ENCODE measurements around the gene PSMB10.

The PSMB10 gene

DNA sequence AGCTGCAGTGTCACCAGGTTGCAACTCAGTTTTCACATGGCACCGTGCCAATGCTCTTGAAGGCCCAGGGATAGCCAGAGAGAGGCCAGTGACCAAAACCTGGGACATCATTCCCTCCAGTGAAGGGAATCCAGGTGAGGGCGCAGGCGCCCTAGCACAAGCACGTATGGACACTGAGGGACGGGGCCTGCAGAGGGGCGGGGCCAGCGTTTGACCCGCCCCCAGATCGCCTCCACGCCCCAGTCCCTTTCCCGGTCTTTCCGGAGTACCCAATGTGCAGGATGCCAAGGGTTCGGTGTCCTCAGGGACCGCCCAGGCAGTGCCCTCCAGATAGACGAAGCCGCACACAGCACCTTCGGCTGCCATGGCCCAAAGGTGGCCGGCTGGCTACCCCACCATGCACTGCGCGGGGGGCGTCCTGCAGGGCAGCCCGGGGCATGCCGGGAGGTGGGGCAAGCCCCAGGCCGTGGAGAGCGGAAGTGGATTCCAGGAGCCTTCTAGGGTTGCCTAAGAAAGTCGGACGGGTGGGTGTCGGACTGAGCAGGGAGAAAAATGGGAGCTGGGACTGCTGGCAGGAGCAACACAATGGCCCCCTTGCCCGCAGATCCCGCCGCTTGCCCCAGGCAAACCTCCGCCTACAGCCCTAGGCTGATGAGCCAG is 27.1 kb upstream of the PSMB10 start:
- DNase-seq, result no peak

GRCh38 chr16:67963292-67963661 is 26.6 kb upstream of the PSMB10 start:
- DNase-seq, result no peak

DNA sequence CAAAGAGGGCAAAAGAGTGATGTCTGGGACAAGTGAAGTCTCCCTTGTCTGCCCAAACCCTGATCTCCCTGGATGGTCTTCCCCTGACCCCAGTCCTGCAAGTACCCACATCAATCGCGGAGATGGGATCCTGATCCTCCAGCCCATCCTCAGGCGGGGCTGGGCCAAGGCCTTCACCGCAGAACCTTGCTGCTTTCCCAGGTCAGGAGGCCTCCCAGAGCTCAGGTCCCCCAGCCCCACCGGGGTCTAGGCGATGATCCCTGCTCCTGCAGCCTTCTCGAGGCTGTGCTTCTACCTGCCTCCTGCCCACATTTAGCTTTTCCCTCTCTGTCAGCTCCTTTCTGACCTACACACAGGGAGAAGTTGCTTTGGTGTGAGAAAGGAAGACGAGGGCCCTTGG is 25.5 kb upstream of the PSMB10 start:
- DNase-seq, result no peak

DNA sequence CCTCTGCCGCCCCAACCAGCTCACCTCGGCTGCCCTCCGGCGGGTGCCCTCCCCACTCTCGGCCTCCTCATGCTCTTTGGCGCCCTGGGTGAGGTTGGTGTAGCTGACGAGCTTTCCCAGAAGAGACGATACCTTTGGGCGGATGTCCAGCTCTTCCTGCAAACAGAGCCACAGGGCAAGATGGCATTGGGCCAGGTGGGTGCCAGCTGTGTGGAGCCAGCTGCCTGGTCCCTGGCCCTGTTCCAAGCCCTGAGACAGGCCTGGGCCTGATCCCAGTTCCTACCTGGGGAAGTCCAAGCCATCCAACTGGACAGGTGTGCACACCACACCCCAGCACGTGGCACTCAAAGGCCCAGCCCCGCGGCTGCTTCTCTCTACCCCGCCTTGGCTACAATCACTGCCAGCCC is 24.9 kb upstream of the PSMB10 start:
- DNase-seq, result no peak

DNA sequence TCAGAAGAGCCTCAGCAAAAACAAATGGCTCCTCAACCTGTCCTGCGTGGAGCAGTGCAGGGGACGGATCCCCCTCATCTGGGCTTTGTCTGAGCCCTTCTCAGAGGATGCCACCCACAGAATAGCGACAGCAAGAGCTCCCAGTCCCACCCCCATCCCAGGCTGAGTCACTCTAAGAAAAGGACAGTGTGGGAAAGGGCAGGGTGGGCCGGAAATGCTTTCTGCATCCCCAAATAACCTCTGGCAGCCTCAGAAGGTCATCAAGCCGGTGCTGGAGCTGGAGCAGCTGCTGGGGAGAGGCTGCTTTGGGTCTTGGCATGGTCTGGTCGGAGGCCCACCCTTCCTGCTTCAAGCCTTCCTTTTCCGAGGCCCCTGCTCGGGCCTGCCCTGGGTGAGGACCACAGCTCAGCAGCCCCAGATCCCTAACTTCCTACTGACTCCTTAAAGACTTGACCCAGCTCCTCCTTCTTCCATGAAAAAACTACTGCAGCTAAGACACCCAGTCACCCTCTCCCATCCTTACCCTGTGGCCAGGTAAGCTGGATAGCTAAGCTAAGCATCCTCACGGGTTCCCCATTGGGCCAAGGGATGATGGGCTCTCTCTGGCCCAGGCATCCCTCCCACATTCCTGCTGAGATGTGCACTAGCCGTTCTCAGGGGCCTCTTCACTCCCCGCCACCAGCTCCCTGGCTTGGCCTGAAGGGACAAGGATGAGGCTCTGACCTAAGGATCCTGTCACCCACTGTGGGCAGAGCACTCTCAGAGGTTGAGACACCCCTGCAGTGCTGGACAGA is 23.1 kb upstream of the PSMB10 start:
- no peak for DNase-seq

GRCh38 chr16:67957622-67958021 is 21.0 kb upstream of the PSMB10 start:
- DNase-seq, result no peak

DNA sequence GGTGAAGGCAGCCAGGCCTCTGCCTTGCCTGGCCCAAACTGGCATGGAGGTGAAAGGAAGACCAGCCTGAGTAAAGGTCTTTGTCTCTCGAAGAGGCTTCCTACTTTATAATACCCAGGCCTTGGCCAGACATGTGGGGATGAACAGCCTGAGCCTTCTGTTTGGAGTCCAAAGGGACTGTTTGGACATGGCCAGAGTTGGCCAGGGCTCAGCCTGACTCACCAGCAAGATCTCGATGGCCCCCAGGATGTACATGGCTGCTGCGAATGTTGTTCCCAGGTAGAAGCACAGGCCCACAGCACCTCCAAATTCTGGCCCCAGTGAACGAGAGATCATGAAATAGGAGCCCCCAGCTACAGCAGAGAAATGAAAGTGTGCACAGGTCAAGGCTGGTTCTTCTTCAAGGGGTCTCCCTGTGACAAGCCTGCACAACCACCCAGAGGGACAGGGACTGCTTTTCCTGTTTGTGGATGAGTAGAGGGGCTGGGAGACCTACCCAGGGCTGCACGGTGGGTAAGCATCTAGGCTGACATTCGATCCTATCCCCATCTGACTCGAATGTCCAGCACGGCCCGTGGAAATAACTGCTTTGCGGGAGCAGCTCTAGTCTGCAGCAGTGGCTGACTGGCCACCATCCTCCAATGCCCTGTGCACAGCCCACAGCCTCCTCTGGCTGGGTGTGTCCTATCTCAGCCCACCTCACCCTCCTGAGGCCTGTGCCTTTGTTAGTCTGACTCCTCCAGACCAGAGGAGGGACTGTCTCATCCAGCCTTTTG is 18.0 kb upstream of the PSMB10 start:
- no peak for DNase-seq

DNA sequence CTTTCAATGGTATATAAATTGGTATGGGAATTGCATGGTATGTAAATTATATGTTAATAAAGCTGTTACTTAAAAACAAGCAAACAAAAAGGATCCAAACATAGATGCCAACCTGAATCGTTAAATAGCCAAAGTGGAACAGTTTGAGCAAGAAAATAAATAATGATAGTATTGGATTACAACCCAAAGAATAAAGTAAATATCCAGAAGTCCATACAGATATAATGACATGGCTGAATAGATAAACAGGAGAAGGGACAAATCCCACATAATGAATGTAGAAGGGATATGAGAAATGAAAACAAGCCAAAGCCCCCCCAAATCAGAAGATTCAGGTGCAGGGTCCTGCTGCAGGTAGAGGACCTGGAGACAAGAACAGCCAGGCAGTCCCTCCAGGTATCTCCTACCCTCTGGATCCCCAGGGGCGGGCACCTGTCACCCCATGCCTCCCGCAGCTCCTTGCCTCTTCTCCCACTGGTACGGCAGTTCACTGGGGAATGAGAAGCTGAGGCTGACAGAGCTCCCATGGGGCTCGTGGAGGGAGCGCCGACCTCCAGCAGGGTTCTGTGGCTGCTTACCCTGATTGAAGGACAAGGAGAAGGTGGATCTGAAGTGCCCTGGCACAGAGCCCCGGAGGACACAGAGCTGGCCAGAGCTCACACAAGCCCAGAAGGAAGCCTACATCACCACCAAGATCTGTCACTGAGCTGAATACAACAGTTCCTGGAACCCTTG is 17.2 kb upstream of the PSMB10 start:
- DNase-seq, result no peak

- DNase-seq, result no peak
Observed at GRCh38 chr16:67951485-67951884, 14.8 kb upstream of the PSMB10 start.

DNA sequence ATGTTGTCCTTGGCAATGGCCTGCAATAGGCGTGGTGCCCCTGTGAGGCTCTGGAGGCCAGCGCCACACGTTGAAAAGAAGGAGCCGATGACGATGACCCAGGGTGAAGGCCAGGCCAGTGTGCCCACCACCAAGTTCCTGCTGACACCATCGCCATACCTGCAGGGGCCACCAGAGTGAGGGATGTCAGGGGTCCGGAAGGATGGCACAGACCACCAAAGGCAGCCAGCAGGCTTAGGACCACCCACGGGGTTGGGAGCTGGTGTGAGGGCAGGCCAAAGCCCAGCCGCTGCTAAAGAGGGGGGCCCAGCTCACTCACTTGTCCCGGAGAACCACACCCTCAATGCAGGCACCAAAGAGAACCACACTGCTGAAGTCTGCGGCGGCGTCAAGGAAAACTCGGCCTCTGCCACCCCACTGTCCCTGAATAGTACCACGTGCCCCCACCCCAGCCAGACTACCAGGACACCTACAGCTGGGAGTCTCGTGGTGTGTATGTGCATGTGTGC is 13.7 kb upstream of the PSMB10 start:
- DNase-seq, result no peak

DNA sequence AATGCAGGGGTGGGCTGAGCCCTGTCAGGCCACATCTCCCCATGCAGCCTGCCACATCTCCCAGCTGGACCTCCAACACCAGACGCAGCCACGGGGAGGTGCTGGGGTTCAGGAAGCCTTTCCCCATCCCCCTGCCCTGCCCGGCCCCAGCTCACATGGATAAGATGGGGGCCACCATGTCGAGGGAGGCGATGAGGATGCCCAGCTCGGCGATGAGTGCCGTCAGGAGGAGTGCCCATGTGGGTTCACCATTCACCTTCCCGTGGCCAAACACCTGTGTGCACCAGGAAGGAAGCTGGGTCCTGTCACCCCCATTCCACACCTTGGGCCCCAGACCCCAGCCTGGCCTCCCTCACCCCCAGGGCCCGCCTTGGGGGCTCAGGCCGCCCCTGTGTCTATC is 13.0 kb upstream of the PSMB10 start:
- no peak for DNase-seq

GRCh38 chr16:67948015-67948414 is 11.4 kb upstream of the PSMB10 start:
- no peak for DNase-seq

- no peak for DNase-seq
Observed at GRCh38 chr16:67946966-67947558, 10.4 kb upstream of the PSMB10 start.

- DNase-seq, result no peak
Observed at GRCh38 chr16:67946128-67946569, 9.5 kb upstream of the PSMB10 start.

DNA sequence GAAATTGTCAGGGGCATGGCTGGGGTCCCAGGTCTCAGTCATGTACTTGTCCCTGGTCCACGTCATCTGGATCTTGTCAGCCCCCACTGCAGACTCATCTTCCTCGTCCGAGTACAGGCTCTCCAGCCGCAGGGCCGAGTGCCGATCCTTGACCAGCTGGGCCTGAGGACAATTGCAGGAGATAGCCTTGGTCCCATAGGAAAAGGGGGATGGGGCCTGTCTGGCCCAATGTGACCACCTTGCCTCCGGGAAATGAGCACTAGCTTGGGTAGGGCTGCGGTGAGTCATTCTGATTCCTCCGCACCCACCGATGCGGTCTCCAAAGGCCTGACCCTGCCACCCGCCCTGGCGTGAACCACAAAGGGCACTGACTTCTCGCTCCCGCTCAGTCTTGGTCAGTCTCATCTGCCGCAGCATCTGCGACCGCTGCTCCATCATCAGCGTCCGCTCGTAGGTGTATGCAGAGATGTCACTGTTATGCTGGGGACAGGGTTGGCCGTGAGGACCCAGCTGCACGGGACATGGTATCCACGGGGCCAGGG is 8.8 kb upstream of the PSMB10 start:
- DNase-seq, result no peak

- no peak for DNase-seq
Observed at GRCh38 chr16:67944690-67945391, 8.2 kb upstream of the PSMB10 start.

DNA sequence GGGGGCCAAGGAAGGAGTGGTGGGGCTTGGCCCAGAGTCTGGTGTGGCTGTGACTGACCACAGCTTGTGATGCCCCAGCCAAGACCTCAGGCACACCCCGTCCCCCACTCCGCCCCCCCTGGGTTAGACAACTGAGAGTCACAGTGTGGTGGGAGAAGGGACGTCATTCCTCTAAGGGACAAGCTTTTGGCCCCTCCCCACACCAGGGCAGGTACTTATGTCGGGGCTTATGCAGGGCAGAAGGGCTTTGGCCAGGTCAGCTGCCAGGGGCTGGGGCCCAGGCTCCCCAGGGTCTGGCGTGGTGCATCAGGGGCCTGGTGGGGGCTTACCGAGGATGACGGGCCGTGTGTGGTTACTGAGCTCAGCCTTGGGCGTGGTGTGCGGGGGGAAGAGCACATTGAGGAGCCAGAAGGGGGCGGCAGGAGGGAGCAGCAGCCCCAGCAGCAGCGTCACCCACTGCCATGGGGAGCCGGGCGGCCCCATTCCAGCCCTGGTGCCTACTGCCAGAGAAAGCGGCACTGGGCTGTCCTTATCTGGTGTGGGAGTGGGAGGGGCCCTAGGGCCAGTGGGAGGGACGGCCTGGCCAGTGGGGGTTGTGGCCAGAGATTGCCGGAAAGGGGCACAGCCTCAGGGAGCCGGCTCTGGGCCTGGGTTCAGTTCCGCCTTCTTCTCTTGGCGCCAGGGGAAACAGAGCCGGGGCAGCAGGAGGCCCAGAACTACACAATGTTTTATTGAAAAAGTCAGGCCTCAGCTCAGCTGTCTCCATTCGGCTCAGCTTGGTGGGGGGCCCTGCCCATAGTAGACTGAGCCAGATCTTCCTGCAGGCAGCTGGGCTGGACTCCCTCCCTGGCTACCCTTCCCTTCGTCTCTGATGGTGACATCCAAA is 7.2 kb upstream of the PSMB10 start, which contains the start of gene LCAT:
LCAT (minus strand) TSS at position 502 of the 886 bp plus-strand sequence; CDS start at position 483, 19 bp downstream.
- DNase-seq, result no peak

DNA sequence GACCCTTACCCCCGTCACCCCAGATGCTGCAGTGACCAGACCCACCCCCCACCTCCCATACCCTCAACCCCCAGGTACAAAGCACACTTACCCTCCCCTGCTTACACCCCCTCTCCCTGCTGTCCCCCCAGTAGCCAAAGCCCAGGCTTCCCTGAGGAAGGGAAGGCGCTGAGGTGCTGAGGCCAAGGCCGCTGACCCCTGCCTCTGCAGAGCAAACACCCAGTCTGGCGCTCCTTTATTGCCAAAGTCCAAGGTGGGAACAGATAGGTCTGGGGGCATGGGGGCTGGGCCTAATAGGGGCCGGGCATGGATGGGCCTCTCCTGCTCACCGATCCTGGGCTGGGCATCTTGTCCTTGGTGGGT is 6.6 kb upstream of the PSMB10 start:
- no peak for DNase-seq

DNA sequence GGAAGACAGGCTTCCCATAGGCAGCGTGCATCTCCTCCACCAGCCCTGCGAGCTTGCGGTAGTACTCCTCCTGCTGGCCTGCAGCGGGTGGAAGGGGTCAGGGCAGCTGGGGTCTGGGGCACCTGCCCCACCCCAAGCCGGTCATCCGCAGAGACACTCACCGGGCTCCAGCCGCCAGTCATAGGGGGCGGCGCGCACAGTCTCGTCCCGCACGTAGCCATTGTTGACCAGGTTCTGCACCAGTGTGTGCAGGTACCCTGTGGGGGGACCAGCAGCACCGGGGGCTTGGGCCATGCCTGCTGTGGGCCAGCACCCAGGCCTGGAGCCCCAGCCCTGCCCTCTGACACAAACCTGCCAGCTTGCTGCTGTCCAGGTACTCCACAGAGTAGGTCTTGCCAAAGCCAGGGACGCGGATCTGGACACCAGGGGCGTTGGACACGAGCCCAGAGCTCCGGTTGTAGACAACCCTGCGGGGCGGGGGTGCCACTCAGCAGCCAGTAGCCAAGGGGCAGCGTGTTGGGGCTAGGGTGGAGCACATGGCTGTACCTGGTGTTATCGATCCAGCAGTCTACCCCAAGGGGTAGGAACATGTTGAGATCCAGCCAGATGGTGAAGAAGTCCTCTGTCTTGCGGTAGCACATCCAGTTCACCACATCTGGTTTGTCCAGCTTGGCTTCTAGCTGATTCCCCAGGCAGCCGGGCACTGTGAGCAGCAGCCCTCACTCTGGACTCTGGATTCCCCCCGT is 6.0 kb upstream of the PSMB10 start:
- DNase-seq, result no peak

DNA sequence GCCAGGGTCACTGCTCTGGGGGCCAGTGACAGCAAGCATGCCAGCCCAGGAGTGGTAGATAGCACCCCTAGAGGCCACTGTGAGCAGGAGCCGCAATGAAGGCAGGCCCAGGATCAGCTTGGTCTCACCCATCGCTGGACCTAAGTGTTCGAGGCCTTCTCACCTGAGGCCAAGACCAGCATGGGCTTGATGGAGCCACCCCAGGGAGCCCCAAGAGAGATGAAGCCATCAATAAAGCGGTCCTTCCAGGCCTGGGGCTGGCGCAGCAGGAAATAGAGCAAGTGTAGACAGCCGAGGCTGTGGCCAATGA is 5.5 kb upstream of the PSMB10 start:
- peak in 1 of 2 donors; percentile 30 for DNase-seq
